Peyer's patch (tissue), 4 donors: Measurements from ENCODE around the gene TMEM51. TPM values are rescaled to one million over a fixed set of nuclear protein-coding genes. Genes with fewer than 3 reads are reported as not detected.
"Not testable (repeated sequence)": the region's sequence is repeated elsewhere in the genome, so short reads cannot be mapped to it uniquely, and the experiment has no call there.

Experiments
- DNase-seq, 3 donors: peaks; one replicate each; pipeline ENCODE4 v3.0.0-alpha.2; 2017 to 2019
- H3K27ac ChIP-seq, 4 donors: fragments of 200-600 bp; sonication (generic); one replicate each; pipeline ENCODE4 v1.5.1; 2016 to 2019
- H3K27me3 ChIP-seq, 2 donors: fragments of 200-600 bp; sonication (generic); one replicate each; pipeline ENCODE4 v1.5.1; 2019
- H3K36me3 ChIP-seq, 3 donors: fragments of 200-600 bp; sonication (generic); one replicate each; pipeline ENCODE4 v1.5.1; 2016 to 2019
- H3K4me1 ChIP-seq, 4 donors: fragments of 200-600 bp; sonication (generic); one replicate each; pipeline ENCODE4 v1.5.1; 2016 to 2019
- H3K4me3 ChIP-seq, 4 donors: fragments of 200-600 bp; sonication (generic); 1 replicate in 3 of 4; 2 replicates in 1 of 4; pipeline ENCODE4 v1.5.1; 2016 to 2019; ENCODE audit warnings: mild to moderate bottlenecking in 1 of 4
- H3K9me3 ChIP-seq, 4 donors: fragments of 200-600 bp; sonication (generic); one replicate each; pipeline ENCODE4 v1.5.1; 2016 to 2019; ENCODE audit warnings: mild to moderate bottlenecking in 1 of 4
- POLR2A ChIP-seq, 2 donors: fragments of 450-650 bp; IDR thresholded peaks; one replicate each; pipeline ENCODE4 v1.5.1; 2017; ENCODE audit warnings: antibody characterized with exemption in 2 of 2, mild to moderate bottlenecking in 2 of 2, moderate library complexity in 2 of 2
- total RNA-seq, 4 donors: library from RNA; depleted of rRNA; stranded (reverse); fragments of >200 nt; gene quantifications; one replicate each; pipeline ENCODE4 v1.1.0, GENCODE V29; 2016
- TF ChIP-seq, protein P1 (sequence below), 6 experiments: fragments of 450-650 bp in 4 of 6; fragments of 200-600 bp in 2 of 6; sonication (generic) in 1 of 6; IDR thresholded peaks; one replicate each; pipeline ENCODE4 v1.5.1; 2017 to 2019; ENCODE audit warnings: antibody characterized with exemption in 6 of 6, mild to moderate bottlenecking in 3 of 6, moderate library complexity in 1 of 6

The TMEM51 gene
- total RNA-seq, 4 donors from 2014 or later, result 3.3 to 31.0 (median 20.6) TPM

DNA sequence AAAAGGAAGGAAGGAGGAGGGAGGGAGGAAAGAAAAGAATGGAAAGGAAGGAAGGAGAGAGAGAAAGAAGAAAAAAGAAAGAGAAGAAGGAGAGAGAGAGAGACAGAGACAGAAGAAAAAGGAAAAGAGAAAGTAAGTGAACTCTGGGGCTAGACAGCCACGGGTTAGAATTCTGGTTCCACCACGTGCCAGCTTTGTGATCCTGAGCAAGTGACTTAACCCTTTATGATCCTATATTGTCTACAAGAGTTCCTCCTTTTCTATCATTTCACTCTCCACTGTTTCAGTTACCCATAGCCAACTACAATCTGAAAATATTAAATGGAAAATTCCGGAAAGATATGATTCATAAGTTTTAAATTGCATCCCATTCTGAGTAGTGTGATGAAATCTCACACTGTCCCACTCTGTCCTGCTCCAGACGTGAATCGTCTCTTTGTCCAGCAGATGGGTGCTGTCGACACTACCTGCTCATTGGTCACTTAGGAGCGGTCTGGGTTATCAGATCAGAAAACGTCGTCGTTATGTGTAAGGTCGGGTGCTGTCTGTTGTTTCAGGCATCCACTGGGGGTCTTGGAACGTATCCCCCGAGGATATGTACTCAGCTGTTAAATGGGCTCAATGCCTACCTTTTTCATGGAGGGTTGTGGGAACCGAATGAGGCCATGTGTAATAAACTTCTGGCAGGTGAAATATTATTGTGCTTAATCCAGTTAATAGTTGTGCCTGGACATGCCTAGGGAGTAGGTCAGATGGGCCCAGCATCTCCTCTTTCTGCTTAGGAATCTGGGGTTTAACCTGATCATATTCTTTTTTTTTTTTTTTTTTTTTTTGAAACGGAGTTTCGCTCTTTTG, 19.1 kb downstream of the TMEM51 start:
- TF ChIP-seq, protein P1, sequence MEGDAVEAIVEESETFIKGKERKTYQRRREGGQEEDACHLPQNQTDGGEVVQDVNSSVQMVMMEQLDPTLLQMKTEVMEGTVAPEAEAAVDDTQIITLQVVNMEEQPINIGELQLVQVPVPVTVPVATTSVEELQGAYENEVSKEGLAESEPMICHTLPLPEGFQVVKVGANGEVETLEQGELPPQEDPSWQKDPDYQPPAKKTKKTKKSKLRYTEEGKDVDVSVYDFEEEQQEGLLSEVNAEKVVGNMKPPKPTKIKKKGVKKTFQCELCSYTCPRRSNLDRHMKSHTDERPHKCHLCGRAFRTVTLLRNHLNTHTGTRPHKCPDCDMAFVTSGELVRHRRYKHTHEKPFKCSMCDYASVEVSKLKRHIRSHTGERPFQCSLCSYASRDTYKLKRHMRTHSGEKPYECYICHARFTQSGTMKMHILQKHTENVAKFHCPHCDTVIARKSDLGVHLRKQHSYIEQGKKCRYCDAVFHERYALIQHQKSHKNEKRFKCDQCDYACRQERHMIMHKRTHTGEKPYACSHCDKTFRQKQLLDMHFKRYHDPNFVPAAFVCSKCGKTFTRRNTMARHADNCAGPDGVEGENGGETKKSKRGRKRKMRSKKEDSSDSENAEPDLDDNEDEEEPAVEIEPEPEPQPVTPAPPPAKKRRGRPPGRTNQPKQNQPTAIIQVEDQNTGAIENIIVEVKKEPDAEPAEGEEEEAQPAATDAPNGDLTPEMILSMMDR (IDR thresholded peaks at IDR 0.05), result no peak
- no peak for TF ChIP-seq POLR2A (IDR thresholded peaks at IDR 0.05)
- Histone ChIP-seq H3K36me3 (no peaks in the 10 kb centered on the region), H3K4me1 (peaks cover 0 to 54% (median 2%) of the 10 kb centered on the region in 4 donors), H3K9me3 (no peaks in the 10 kb centered on the region), H3K27me3 (no peaks in the 10 kb centered on the region), H3K4me3 (no peak overlapping the region), H3K27ac (peak overlapping the region in 2 of 4 donors; percentile 24 to 72)
- DNase-seq, result no peak

DNA sequence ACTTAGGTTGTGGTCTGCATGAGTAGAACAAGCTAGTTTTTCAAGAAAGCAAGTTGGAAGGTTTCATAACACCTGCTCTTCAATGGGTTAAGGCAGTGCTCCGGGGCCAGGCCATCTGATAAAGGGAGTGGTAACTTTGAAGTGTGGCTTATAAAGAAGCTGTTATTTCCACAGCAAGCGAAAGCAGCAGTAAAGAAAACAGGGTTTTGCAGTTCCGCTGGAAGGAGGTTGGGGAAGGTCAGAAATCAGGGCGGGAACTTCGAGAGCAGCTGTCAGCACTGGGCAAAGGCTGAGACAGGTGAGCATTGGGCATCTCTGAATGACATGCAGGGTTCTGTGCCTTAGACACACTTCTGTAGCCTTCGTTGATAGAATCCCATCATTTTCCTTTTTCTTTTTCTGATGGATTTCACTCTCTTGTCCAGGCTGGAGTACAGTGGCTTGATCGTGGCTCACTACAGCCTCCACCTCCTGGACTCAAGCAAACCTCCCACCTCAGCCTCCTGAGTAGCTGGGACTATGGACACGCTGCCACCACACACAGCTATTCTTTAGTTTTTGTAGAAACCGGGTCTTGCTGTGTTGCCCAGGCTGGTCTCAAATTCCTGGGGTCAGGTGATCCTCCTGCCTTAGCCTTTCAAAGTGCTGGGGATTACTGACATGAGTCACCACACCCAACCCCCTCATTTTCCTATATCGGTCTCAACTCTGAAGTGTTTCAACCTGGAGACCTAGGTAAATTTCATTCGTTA, 20.5 kb downstream of the TMEM51 start:
- Histone ChIP-seq H3K4me1 (peaks cover 0 to 68% (median 2%) of the 10 kb centered on the region in 4 donors), H3K4me3 (no peak overlapping the region), H3K27ac (peak overlapping the region in 3 of 4 donors; percentile 17 to 44 (median 24)), H3K9me3 (no peaks in the 10 kb centered on the region), H3K36me3 (no peaks in the 10 kb centered on the region), H3K27me3 (no peaks in the 10 kb centered on the region)
- TF ChIP-seq, protein P1 (IDR thresholded peaks at IDR 0.05), result no peak
- TF ChIP-seq POLR2A (IDR thresholded peaks at IDR 0.05), result no peak
- peak in 1 of 3 donors; percentile 67 for DNase-seq

DNA sequence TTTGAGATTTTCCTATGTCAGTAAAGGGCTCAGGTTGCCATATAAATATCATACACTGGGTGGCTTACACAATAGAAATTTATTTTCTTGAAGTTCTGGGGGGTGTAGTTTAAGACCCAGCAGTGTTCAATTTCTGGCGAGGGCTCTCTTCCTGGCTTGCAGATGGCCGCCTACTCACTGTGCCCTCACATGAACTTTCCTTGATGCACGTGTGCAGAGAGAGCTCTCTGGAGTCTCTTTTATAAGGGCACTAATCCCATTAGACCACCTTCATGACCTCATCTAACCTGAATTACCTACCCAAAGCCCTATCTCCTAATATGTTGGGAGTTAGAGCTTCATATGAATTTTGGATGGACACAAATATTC, 21.1 kb downstream of the TMEM51 start:
- Histone ChIP-seq H3K9me3 (no peaks in the 10 kb centered on the region), H3K36me3 (no peaks in the 10 kb centered on the region), H3K27me3 (no peaks in the 10 kb centered on the region), H3K4me3 (no peak overlapping the region), H3K4me1 (peaks cover 0 to 74% (median 2%) of the 10 kb centered on the region in 4 donors), H3K27ac (peak overlapping the region in 1 of 4 donors; percentile 44)
- TF ChIP-seq, protein P1 (IDR thresholded peaks at IDR 0.05), result no peak
- no peak for TF ChIP-seq POLR2A (IDR thresholded peaks at IDR 0.05)
- DNase-seq, result no peak

DNA sequence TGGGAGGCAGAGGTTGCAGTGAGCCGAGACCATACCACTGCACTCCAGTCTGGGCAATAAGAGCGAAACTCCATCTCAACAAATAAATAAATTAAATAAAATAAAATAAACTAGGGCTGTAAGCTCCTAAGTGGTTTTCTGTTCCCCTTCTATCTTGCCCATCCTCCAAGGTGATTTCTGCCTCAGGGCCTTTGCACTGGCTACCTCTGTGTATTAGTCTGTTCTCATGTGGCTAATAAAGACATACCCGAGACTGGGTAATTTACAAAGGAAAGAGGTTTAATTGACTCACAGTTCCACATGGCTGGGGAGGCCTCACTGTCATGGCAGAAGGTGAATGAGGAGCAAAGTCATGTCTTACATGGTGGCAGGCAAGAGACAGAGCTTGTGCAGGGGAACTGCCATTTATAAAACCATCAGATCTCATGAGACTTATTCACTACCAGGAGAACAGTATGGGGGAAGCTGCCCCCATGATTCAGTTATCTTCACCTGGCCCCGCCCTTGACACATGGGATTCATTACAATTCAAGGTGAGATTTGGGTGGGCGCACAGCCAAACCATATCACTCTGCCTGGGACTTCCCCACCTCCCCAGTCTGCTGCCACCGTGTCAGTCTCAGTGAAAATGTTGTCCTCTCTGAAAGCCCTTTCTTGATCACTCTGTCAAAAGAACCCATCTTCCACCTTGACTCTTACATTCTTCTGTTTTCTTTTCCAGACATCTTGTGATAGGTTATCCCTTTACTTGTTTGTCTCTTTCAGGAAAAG, 22.0 kb downstream of the TMEM51 start:
- not testable (repeated sequence) for H3K36me3 ChIP-seq, DNase-seq, H3K4me3 ChIP-seq, H3K27ac ChIP-seq, H3K27me3 ChIP-seq, H3K9me3 ChIP-seq
- H3K4me1 ChIP-seq, result peaks cover 0 to 82% (median 2%) of the 10 kb centered on the region in 4 donors

DNA sequence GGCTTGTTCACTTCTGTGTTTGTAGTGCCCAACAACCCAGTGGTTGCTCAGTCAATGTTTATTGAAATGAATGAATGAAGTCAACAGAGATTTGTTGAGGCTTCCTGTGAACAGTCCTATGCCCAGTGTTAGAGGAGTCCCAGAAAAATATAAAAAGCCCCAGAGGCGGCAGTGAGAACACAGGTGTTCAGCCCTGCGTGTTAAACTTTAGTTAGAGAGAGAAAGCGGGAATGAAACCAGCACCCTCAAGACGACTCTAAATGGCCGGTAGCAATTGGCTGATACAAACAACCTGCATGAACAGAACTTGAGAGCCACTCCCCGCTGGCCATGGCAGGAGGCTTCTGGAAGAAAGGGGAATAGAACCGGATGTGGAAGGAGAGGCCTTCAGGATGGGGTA, 22.6 kb downstream of the TMEM51 start:
- H3K36me3 ChIP-seq, result no peaks in the 10 kb centered on the region
- no peak overlapping the region for H3K27ac ChIP-seq
- no peak overlapping the region for H3K4me3 ChIP-seq
- peaks cover 0 to 84% (median 2%) of the 10 kb centered on the region in 4 donors for H3K4me1 ChIP-seq
- no peak for DNase-seq
- H3K27me3 ChIP-seq, result no peaks in the 10 kb centered on the region
- no peaks in the 10 kb centered on the region for H3K9me3 ChIP-seq
- TF ChIP-seq POLR2A (IDR thresholded peaks at IDR 0.05), result no peak
- TF ChIP-seq, protein P1 (IDR thresholded peaks at IDR 0.05), result no peak
